Heart left ventricle (tissue), 16 donors: Measurements from ENCODE around the gene SLIT3. TPM values are rescaled to one million over a fixed set of nuclear protein-coding genes. Genes with fewer than 3 reads are reported as not detected.

ENCODE experiments used
- ATAC-seq, 4 donors: fragments of 200-7000 bp; cut with Tn5 transposase; one replicate each; pipeline ENCODE4 v1.9.1; 2020 to 2022; ENCODE audit warnings: moderate library complexity in 4 of 4, mild to moderate bottlenecking in 3 of 4, moderate number of reproducible peaks in 1 of 4
- DNase-seq, 5 donors: peaks; one replicate each; pipeline ENCODE4 v3.0.0-alpha.2; 2020
- H3K27ac ChIP-seq, 12 donors: fragments of 200-600 bp; sonication (generic) in 4 of 12; one replicate each; pipeline versions ENCODE4 v1.5.0 to v1.8.0; 2016 to 2022; ENCODE audit warnings: mild to moderate bottlenecking in 2 of 12
- H3K27me3 ChIP-seq, 9 donors: fragments of 200-600 bp; sonication (generic) in 2 of 9; one replicate each; pipeline versions ENCODE4 v1.5.1 to v1.8.0; 2016 to 2022; ENCODE audit warnings: mild to moderate bottlenecking in 3 of 9
- H3K36me3 ChIP-seq, 9 donors: fragments of 200-600 bp; sonication (generic) in 2 of 9; one replicate each; pipeline versions ENCODE4 v1.5.0 to v1.8.0; 2018 to 2022; ENCODE audit warnings: mild to moderate bottlenecking in 2 of 9
- H3K4me1 ChIP-seq, 12 donors: fragments of 200-600 bp; sonication (generic) in 4 of 12; one replicate each; pipeline versions ENCODE4 v1.5.0 to v1.8.0; 2016 to 2022; ENCODE audit warnings: mild to moderate bottlenecking in 3 of 12
- H3K4me3 ChIP-seq, 12 donors: fragments of 200-600 bp; sonication (generic) in 4 of 12; one replicate each; pipeline versions ENCODE4 v1.5.0 to v1.8.0; 2017 to 2022; ENCODE audit warnings: mild to moderate bottlenecking in 9 of 12, moderate library complexity in 4 of 12
- H3K9me3 ChIP-seq, 12 donors: fragments of 200-600 bp; sonication (generic) in 4 of 12; one replicate each; pipeline versions ENCODE4 v1.5.0 to v1.8.0; 2016 to 2022; ENCODE audit warnings: mild to moderate bottlenecking in 1 of 12
- CTCF ChIP-seq, 12 donors: fragments of 200-600 bp; sonication (generic) in 4 of 12; IDR thresholded peaks; one replicate each; pipeline versions ENCODE4 v1.5.0 to v1.8.0; 2018 to 2022; ENCODE audit warnings: antibody characterized with exemption in 12 of 12, mild to moderate bottlenecking in 5 of 12
- POLR2A ChIP-seq, 2 donors: fragments of 450-650 bp; IDR thresholded peaks; one replicate each; pipeline ENCODE4 v1.6.1; 2017; ENCODE audit warnings: antibody characterized with exemption in 2 of 2, mild to moderate bottlenecking in 2 of 2, moderate library complexity in 2 of 2
- WGBS, 4 donors: extraction: QIAGEN DNeasy Blood & Tissue Kit in 2 of 4; methylation state at CpG; one replicate each; pipeline versions ENCODE4 v1.1.5 to v1.1.7; 2013 to 2018; 5-methylcytosine and 5-hydroxymethylcytosine counted together
- intact Hi-C, 10 donors: fragments of 100-400 bp; cut with DNase I; formaldehyde crosslinking; loops; one replicate each; pipeline versions ENCODE4 v1.11.1 to v1.14.2; 2022
- polyA plus RNA-seq, 2 donors: library from polyadenylated mRNA; stranded (reverse); fragments of 200-250 nt; gene quantifications; one replicate each; pipeline ENCODE4 v1.2.3, GENCODE V29; 2013
- total RNA-seq, 9 donors: library from RNA; depleted of rRNA in 2 of 9; stranded (reverse); fragments of >200 nt in 2 of 9; fragmentation: NEBNext Ultra II Directional in 3 of 9; extraction: Animal tissue kit (Norgen Biotek cat#: 25700) in 3 of 9; gene quantifications; one replicate each; pipeline versions ENCODE4 v1.1.0 to v1.2.4, GENCODE V29; 2016 to 2023
- donor health status: ischemic (EF 13 %, LVEDD 7.1; RV severe dilation, severe dysfunction).
- donor health status: healthy with polysubstance abuse.
- donor health status: DM: no; HTN: yes; CAD: no.
- donor health status: DM: no; HTN: no; CAD: no.
- donor health status: ischemic (EF 25% LVEDD 6.9; RV normal size, moderate dysfunction).
- donor health status: ischemic (EF 25% LVEDD 5.7; RV mildly dilated, moderate dysfunction).
- donor health status: healthy.
- donor health status: DM: yes; HTN: yes; CAD: no.
- donor health status: ischemic (EF 35%, LVEDD 5.7; RV mildly dilated, moderate dysfunction).
- donor health status: nonischemic (EF 11% LVEDD 7.7; RV severe dilation, severe dysfunction).
- donor health status: DM: yes; HTN: yes; CAD: no.
- donor health status: PGD.
- donor health status: ischemic (EF 29% LVEDD 5.4; RV normal size, mild dysfunction).
- donor health status: nonischemic (EF 23%, LVEDD 6.1; RV moderate dilation, normal function).

Gene SLIT3
- total and polyA plus RNA-seq, 11 donors: 2.3 to 40.3 (median 14.4) TPM

- Histone ChIP-seq H3K27ac (no peak overlapping the region), H3K36me3 (no peaks in the 10 kb centered on the region), H3K4me3 (no peak overlapping the region), H3K9me3 (no peaks in the 10 kb centered on the region), H3K4me1 (peaks cover 0 to 5% (median 0%) of the 10 kb centered on the region in 12 donors), H3K27me3 (no peaks in the 10 kb centered on the region)
- TF ChIP-seq POLR2A (IDR thresholded peaks at IDR 0.05): no peak
- TF ChIP-seq CTCF (IDR thresholded peaks at IDR 0.05): no peak
- intact Hi-C loops: loop anchor here (2.0 to 10.0 kb wide), 8 partner anchors 79 to 511 kb away; no protein-coding TSS in a partner anchor
- WGBS, 4 donors: 77 to 83% (median 79%) methylated on average over 6 of the region's 6 CpGs
- DNase-seq: no peak
- ATAC-seq: peak in 1 of 4 donors; percentile 24
These were observed 104.9 kb downstream of the SLIT3 start for GRCh38 chr5:169196059-169196458.

- intact Hi-C loops: loop anchor here in 8 of 10 donors (5.0 to 10.0 kb wide), 5 partner anchors 78 to 511 kb away; no protein-coding TSS in a partner anchor
These were observed 105.3 kb downstream of the SLIT3 start for GRCh38 chr5:169195601-169196000.

GRCh38 chr5:169192536-169192935, 108.4 kb downstream of the SLIT3 start:
- Histone ChIP-seq H3K36me3 (no peaks in the 10 kb centered on the region), H3K27me3 (no peaks in the 10 kb centered on the region), H3K9me3 (no peaks in the 10 kb centered on the region), H3K4me1 (peaks cover 0 to 10% (median 0%) of the 10 kb centered on the region in 12 donors), H3K4me3 (no peak overlapping the region), H3K27ac (no peak overlapping the region)
- DNase-seq (no peak), ATAC-seq (no peak)
- WGBS, 4 donors: 74 to 83% (median 79%) methylated on average over 3 of the region's 3 CpGs
- intact Hi-C loops: loop anchor here in 2 of 10 donors (10.0 kb wide), 2 partner anchors 78 to 508 kb away; no protein-coding TSS in a partner anchor
- TF ChIP-seq POLR2A (IDR thresholded peaks at IDR 0.05) (no peak), CTCF (IDR thresholded peaks at IDR 0.05) (no peak)

More at GRCh38 chr5:169195601-169196000, 105.3 kb downstream of the SLIT3 start:
- no peak overlapping the region for H3K27ac ChIP-seq
- no peak for DNase-seq
- H3K27me3 ChIP-seq: no peaks in the 10 kb centered on the region
- peaks cover 0 to 10% (median 0%) of the 10 kb centered on the region in 12 donors for H3K4me1 ChIP-seq
- no peaks in the 10 kb centered on the region for H3K36me3 ChIP-seq
- no peak for TF ChIP-seq POLR2A (IDR thresholded peaks at IDR 0.05)
- no peak for TF ChIP-seq CTCF (IDR thresholded peaks at IDR 0.05)
- H3K4me3 ChIP-seq: no peak overlapping the region
- ATAC-seq: no peak
- 87 to 90% (median 88%) methylated on average over 8 of the region's 8 CpGs for WGBS, 4 donors
- H3K9me3 ChIP-seq: no peaks in the 10 kb centered on the region

- H3K9me3 ChIP-seq: no peaks in the 10 kb centered on the region
- no peaks in the 10 kb centered on the region for H3K27me3 ChIP-seq
- TF ChIP-seq CTCF (IDR thresholded peaks at IDR 0.05) (no peak), POLR2A (IDR thresholded peaks at IDR 0.05) (no peak)
- intact Hi-C loops: loop anchor here in 2 of 10 donors (10.0 kb wide), 2 partner anchors 76 to 506 kb away; no protein-coding TSS in a partner anchor
- no peak overlapping the region for H3K4me3 ChIP-seq
- WGBS, 4 donors: 66 to 83% (median 76%) methylated on average over 1 of the region's 1 CpG
- DNase-seq (no peak), ATAC-seq (peak in 3 of 4 donors; percentile 58 to 66 (median 61))
- H3K36me3 ChIP-seq: no peaks in the 10 kb centered on the region
- peaks cover 0 to 10% (median 0%) of the 10 kb centered on the region in 12 donors for H3K4me1 ChIP-seq
- no peak overlapping the region for H3K27ac ChIP-seq
These were observed 110.1 kb downstream of the SLIT3 start for GRCh38 chr5:169190849-169191248.
